HEK293 (cell line): ENCODE data around the gene VTN.

Source experiments
- BCL6B ChIP-seq: fragments of 450-650 bp; formaldehyde crosslinking; IDR thresholded peaks from 2 replicates; pipeline ENCODE4 v1.5.1; 2017; ENCODE audit warnings: missing biosample characterization, missing genetic modification characterization
- CTCF ChIP-seq: fragments of 450-650 bp; formaldehyde crosslinking; IDR thresholded peaks from 2 replicates; pipeline ENCODE4 v1.5.1; 2016; ENCODE audit warnings: missing biosample characterization, missing genetic modification characterization
- PRDM6 ChIP-seq: fragments of 450-650 bp; formaldehyde crosslinking; IDR thresholded peaks from 2 replicates; pipeline ENCODE4 v1.5.1; 2017; ENCODE audit warnings: missing biosample characterization, missing genetic modification characterization
- ZNF24 ChIP-seq: fragments of 450-650 bp; formaldehyde crosslinking; IDR thresholded peaks from 2 replicates; pipeline ENCODE4 v1.5.1; 2016; ENCODE audit warnings: missing biosample characterization, missing genetic modification characterization
- ZNF510 ChIP-seq: fragments of 450-650 bp; formaldehyde crosslinking; IDR thresholded peaks from 2 replicates; pipeline ENCODE4 v1.5.1; 2018; ENCODE audit warnings: mild to moderate bottlenecking, missing genetic modification characterization, missing biosample characterization; ENCODE audit not compliant: insufficient replicate concordance
- ZNF596 ChIP-seq: fragments of 450-650 bp; IDR thresholded peaks from 2 replicates; pipeline ENCODE4 v1.5.0; 2018; ENCODE audit warnings: missing biosample characterization, mild to moderate bottlenecking, missing genetic modification characterization, moderate library complexity
- TF ChIP-seq, protein P1 (sequence below): sonication (generic); formaldehyde crosslinking; IDR thresholded peaks from 2 replicates; pipeline ENCODE4 v1.8.1; 2022; ENCODE audit warnings: mild to moderate bottlenecking, moderate library complexity, missing genetic modification reagents

DNA sequence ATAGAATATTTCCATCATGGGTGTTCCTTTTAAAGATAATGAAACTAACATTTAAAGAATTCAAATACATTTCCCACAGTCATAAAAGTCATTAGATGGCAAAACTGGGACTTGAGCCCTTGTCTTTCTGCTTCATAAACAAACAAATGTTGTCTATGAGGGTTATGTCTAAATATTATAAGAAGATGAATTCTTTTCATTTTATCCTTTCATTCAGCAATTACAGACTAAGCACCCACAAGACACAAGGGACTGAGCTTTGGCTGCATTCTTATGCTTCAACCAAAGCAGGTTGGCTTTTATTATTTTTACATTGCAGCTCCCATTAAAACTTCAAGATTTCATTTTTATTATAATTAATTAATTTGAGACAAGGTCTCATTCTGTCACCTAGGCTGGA, 16.3 kb upstream of the VTN start:
- TF ChIP-seq ZNF596 (tag by site-specific recombination) (no peak), CTCF (tag by site-specific recombination) (no peak), BCL6B (tag by site-specific recombination) (no peak), ZNF510 (tag by site-specific recombination) (no peak), ZNF24 (tag by site-specific recombination) (no peak), PRDM6 (no peak)
- TF ChIP-seq, protein P1, sequence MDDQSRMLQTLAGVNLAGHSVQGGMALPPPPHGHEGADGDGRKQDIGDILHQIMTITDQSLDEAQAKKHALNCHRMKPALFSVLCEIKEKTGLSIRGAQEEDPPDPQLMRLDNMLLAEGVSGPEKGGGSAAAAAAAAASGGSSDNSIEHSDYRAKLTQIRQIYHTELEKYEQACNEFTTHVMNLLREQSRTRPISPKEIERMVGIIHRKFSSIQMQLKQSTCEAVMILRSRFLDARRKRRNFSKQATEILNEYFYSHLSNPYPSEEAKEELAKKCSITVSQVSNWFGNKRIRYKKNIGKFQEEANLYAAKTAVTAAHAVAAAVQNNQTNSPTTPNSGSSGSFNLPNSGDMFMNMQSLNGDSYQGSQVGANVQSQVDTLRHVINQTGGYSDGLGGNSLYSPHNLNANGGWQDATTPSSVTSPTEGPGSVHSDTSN (CRISPR knock-in tag) = no peak
